Suprapubic skin (tissue), 4 donors: ENCODE results near the gene AGPAT4. TPM values are rescaled to one million over a fixed set of nuclear protein-coding genes. Genes with fewer than 3 reads are reported as not detected.
"Not testable (repeated sequence)": the region's sequence is repeated elsewhere in the genome, so short reads cannot be mapped to it uniquely, and the experiment has no call there.

Experiments
- DNase-seq, 2 donors: peaks; one replicate each; pipeline ENCODE4 v3.0.0-alpha.2; 2019; ENCODE audit warnings: low spot score in 2 of 2
- H3K27ac ChIP-seq: fragments of 200-600 bp; sonication (generic); one replicate; pipeline ENCODE4 v1.5.1; 2019
- H3K27me3 ChIP-seq: fragments of 200-600 bp; sonication (generic); one replicate; pipeline ENCODE4 v1.5.1; 2019
- H3K36me3 ChIP-seq: fragments of 200-600 bp; sonication (generic); one replicate; pipeline ENCODE4 v1.5.1; 2019
- H3K4me1 ChIP-seq: fragments of 200-600 bp; sonication (generic); one replicate; pipeline ENCODE4 v1.5.1; 2019
- H3K4me3 ChIP-seq: fragments of 200-600 bp; sonication (generic); one replicate; pipeline ENCODE4 v1.5.1; 2019; ENCODE audit warnings: mild to moderate bottlenecking
- H3K9me3 ChIP-seq: fragments of 200-600 bp; sonication (generic); one replicate; pipeline ENCODE4 v1.5.1; 2019
- EP300 ChIP-seq: sonication (generic); formaldehyde crosslinking; IDR thresholded peaks from one replicate; pipeline ENCODE4 v1.6.1; 2017; ENCODE audit warnings: antibody characterized with exemption
- POLR2A ChIP-seq, 2 donors: fragments of 450-650 bp; IDR thresholded peaks; one replicate each; pipeline ENCODE4 v1.6.1; 2017; ENCODE audit warnings: antibody characterized with exemption in 2 of 2, mild to moderate bottlenecking in 2 of 2, moderate library complexity in 2 of 2
- POLR2AphosphoS5 ChIP-seq, 3 donors: sonication (generic); formaldehyde crosslinking; IDR thresholded peaks; one replicate each; pipeline ENCODE4 v1.6.1; 2017; ENCODE audit warnings: antibody characterized with exemption in 3 of 3
- WGBS: methylation state at CpG from one replicate; pipeline ENCODE4 v1.1.5; 2018; 5-methylcytosine and 5-hydroxymethylcytosine counted together
- total RNA-seq, 4 donors: library from RNA; depleted of rRNA; stranded (reverse); fragments of >200 nt; gene quantifications; one replicate each; pipeline ENCODE4 v1.1.0, GENCODE V29; 2016
- TF ChIP-seq, protein P1 (sequence below), 2 donors: fragments of 200-600 bp in 1 of 2; fragments of 450-650 bp in 1 of 2; sonication (generic) in 1 of 2; IDR thresholded peaks; one replicate each; pipeline ENCODE4 v1.5.1; 2016 to 2019; ENCODE audit warnings: antibody characterized with exemption in 2 of 2, mild to moderate bottlenecking in 1 of 2, moderate library complexity in 1 of 2

Gene AGPAT4
- total RNA-seq, 4 donors from 2014 or later, result 1.1 to 4.1 (median 2.9) TPM

DNA sequence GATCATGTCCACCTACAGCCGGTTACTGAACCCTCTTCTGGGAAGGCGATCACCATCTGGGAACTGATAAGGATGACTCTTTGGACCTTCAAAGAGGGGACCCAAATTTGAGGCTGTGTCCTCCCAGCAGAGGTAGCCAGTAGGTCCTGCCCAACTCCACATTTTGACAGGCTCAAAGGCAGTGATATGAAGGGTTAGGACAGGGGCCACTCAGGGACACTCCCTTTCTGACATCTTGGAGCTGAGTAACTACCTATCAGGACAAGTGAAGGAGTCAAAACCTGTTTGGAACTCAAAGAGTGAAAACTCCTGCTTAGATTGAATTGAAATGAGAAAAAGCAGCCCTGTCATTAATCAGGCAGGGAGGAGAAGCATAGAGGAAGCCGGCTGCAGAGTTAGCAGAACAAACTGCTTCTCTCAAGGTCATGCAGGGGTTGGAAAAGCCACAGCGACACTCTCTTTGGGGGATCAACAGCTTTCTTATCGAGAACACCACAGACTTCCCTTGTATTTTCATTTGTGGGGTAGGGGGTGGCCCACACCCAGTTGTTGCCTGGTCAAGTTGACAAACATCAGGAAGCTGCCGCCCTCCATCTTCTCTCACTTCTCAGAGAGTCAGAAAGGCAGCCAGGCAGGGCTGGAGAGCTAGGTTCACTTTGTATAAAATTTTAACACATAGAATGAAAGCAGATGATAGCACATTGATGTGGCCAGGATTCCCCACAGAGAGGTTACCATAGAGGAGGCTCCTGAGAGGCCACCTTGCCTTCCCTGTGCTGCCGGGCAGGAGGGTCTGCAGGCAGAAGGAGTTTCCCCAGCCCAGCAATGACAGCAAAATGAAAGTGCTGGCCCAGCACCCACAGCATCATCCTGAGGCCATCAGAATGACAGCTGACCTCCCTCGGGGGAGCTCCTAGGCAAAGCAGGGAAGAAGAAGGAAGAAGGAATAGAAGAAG lies 47.6 kb downstream of the AGPAT4 start:
- 76% methylated on average over 7 of the region's 8 CpGs for WGBS
- Histone ChIP-seq H3K9me3 (no peaks in the 10 kb centered on the region), H3K36me3 (no peaks in the 10 kb centered on the region)

DNA sequence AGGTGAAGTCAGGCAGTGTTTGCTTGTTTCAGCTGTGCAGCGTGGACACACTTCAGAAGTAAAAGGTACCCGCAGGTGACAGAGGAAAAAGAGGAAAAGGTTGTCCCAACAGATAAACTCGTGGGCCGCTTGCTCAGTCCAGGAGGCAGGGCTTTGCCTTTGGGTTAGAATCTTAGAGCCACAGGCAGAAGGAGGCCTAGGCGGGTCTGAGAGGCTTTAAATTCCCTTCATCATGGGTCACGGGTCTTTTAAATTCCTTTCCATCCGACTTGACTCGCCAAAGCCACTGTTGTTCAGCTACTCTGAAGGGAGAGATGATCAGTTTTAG lies 48.2 kb downstream of the AGPAT4 start:
- H3K4me1 ChIP-seq, result peaks cover 10% of the 10 kb centered on the region
- no peak for TF ChIP-seq POLR2AphosphoS5 (IDR thresholded peaks at IDR 0.05)
- no peak for TF ChIP-seq POLR2A (IDR thresholded peaks at IDR 0.05)
- no peak for TF ChIP-seq EP300
- TF ChIP-seq, protein P1, sequence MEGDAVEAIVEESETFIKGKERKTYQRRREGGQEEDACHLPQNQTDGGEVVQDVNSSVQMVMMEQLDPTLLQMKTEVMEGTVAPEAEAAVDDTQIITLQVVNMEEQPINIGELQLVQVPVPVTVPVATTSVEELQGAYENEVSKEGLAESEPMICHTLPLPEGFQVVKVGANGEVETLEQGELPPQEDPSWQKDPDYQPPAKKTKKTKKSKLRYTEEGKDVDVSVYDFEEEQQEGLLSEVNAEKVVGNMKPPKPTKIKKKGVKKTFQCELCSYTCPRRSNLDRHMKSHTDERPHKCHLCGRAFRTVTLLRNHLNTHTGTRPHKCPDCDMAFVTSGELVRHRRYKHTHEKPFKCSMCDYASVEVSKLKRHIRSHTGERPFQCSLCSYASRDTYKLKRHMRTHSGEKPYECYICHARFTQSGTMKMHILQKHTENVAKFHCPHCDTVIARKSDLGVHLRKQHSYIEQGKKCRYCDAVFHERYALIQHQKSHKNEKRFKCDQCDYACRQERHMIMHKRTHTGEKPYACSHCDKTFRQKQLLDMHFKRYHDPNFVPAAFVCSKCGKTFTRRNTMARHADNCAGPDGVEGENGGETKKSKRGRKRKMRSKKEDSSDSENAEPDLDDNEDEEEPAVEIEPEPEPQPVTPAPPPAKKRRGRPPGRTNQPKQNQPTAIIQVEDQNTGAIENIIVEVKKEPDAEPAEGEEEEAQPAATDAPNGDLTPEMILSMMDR (IDR thresholded peaks at IDR 0.05), result no peak
- no peak overlapping the region for H3K4me3 ChIP-seq
- DNase-seq, result no peak
- no peaks in the 10 kb centered on the region for H3K27me3 ChIP-seq
- WGBS, result 77% methylated on average over 8 of the region's 8 CpGs
- H3K36me3 ChIP-seq, result no peaks in the 10 kb centered on the region
- no peaks in the 10 kb centered on the region for H3K9me3 ChIP-seq
- H3K27ac ChIP-seq, result no peak overlapping the region

More for the DNA sequence above, 47.6 kb downstream of the AGPAT4 start:
- DNase-seq, result no peak
- H3K4me3 ChIP-seq, result no peak overlapping the region
- TF ChIP-seq EP300 (no peak), POLR2A (IDR thresholded peaks at IDR 0.05) (no peak), POLR2AphosphoS5 (IDR thresholded peaks at IDR 0.05) (no peak)
- TF ChIP-seq, protein P1 (IDR thresholded peaks at IDR 0.05), result no peak
- peaks cover 10% of the 10 kb centered on the region for H3K4me1 ChIP-seq
- H3K27ac ChIP-seq, result no peak overlapping the region
- H3K27me3 ChIP-seq, result no peaks in the 10 kb centered on the region

DNA sequence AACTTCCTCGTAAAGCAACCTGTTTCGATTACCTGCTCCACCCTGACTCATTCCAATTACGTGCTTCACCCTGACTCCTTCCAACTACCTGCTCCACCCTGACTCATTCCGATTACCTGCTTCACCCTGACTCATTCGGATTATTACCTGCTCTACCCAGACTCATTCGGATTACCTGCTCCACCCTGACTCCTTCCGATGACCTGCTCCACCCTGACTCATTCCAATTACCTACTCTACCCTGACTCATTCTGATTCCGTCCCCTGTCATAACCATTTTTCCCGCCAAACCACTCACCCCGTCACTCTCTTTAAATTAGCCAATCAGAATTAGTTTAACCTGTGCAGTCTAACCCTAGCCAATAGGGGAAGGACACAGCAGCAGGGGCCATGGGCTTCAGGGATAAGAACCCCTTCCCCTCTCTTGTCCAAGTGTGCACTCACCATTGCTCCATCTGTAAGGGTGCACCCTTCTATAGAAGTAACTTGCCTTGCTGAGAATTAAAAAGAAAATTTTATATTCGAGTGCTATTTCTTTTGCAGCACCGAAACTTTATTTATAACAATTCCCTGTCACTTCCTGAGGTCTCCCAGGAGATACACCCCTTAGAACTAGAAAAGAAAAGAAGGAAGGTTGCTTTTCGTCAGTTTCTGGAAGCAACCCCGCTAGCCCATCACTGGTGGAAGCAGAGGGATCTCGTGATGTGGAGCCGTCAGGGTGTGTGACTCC lies 48.7 kb downstream of the AGPAT4 start:
- DNase-seq, H3K36me3 ChIP-seq, H3K27me3 ChIP-seq, H3K27ac ChIP-seq, H3K4me3 ChIP-seq, H3K9me3 ChIP-seq: not testable (repeated sequence)
- 80% methylated on average over 16 of the region's 16 CpGs for WGBS
- peaks cover 10% of the 10 kb centered on the region for H3K4me1 ChIP-seq

DNA sequence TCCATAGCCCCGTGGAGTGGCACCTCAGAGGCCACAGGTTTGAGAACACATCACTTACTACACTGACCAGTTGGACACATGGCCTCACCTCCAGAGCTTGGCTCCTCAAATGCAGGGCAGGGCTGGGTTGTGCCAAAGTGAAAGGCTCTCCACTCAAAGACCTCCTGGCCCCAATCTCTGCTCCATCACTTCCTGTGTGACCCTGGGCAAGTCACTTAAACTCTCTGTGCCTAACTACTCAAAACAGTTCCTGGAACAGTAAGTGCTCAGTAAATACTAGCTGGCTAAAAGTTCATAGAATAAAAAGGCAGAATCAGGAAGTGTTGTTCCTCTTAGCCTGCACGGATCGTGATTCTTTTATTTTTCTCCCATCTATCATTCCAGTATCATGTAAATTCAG lies 50.2 kb downstream of the AGPAT4 start:
- WGBS, result 93% methylated on average over 3 of the region's 3 CpGs
- H3K36me3 ChIP-seq, result no peaks in the 10 kb centered on the region
- peaks cover 6% of the 10 kb centered on the region for H3K4me1 ChIP-seq
- no peak for TF ChIP-seq EP300
- TF ChIP-seq POLR2AphosphoS5 (IDR thresholded peaks at IDR 0.05), result no peak
- TF ChIP-seq, protein P1 (IDR thresholded peaks at IDR 0.05), result no peak
- no peak for TF ChIP-seq POLR2A (IDR thresholded peaks at IDR 0.05)
- DNase-seq, result no peak
- no peaks in the 10 kb centered on the region for H3K9me3 ChIP-seq
- no peak overlapping the region for H3K27ac ChIP-seq
- no peak overlapping the region for H3K4me3 ChIP-seq
- no peaks in the 10 kb centered on the region for H3K27me3 ChIP-seq

DNA sequence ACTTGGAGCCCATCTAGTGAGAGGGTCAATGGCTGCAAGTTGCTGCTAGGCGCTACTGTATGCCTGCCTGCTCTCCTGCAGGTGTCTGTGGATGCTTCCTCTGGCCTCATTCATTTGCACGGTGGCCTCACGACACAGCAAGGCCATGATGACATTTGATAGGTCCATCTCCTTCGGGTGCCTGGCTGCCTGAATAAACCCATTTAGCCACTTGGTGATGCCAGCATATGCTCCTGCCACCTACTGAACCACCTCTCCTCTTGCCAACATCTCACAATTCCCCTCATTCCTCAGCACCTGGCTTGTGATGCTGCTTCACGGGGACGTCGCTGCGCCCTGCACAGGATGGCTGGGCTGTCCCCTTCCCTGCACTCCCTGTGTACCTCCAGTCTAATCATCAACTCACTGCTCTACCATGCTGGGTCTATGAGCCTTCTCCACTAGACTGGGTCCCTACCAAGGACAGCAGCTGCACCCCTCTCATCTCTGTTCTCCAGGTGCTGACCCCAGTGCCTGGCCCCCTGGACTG lies 51.1 kb downstream of the AGPAT4 start:
- H3K4me3 ChIP-seq, result no peak overlapping the region
- H3K27ac ChIP-seq, result no peak overlapping the region
- WGBS, result 94% methylated on average over 8 of the region's 8 CpGs
- H3K36me3 ChIP-seq, result no peaks in the 10 kb centered on the region
- no peaks in the 10 kb centered on the region for H3K4me1 ChIP-seq
- H3K27me3 ChIP-seq, result no peaks in the 10 kb centered on the region
- DNase-seq, result no peak
- no peaks in the 10 kb centered on the region for H3K9me3 ChIP-seq
- no peak for TF ChIP-seq POLR2A (IDR thresholded peaks at IDR 0.05)
- no peak for TF ChIP-seq POLR2AphosphoS5 (IDR thresholded peaks at IDR 0.05)
- TF ChIP-seq, protein P1 (IDR thresholded peaks at IDR 0.05), result no peak
